PC-9 (cell line): ENCODE measurements around the gene UVRAG. TPM values are rescaled to one million over a fixed set of nuclear protein-coding genes. Genes with fewer than 3 reads are reported as not detected.

ENCODE experiments used
- BruUV-seq: library from RNA; stranded (reverse); fragments of 400-500 nt; replicated peaks from 2 replicates; lab custom pipeline; 2021; lab: Mats Ljungman, UMichigan
- CTCF ChIA-PET: fragments of 300-600 bp; sonication (Branson Sonifier 250); formaldehyde crosslinking; loops from one replicate; lab custom pipeline; 2022; ENCODE audit warnings: antibody characterized with exemption; lab: Charles Lee
- POLR2A ChIA-PET: fragments of 300-600 bp; sonication (Branson Sonifier 250); formaldehyde crosslinking; loops from one replicate; lab custom pipeline; 2022; ENCODE audit warnings: antibody characterized with exemption; ENCODE audit not compliant: unreplicated experiment; lab: Charles Lee
- DNase-seq, 2 experiments: peaks; one replicate each; pipeline versions ENCODE4 v3.0.0 to v3.0.0-alpha.2; 2015 to 2022; ENCODE audit warnings: mixed read lengths in 1 of 2
- H2AFZ ChIP-seq: fragments of 200-600 bp; sonication (generic); 2 replicates; pipeline ENCODE4 v1.8.1; 2017; ENCODE audit warnings: antibody characterized with exemption
- H3F3A ChIP-seq: fragments of 200-600 bp; sonication (generic); 2 replicates; pipeline ENCODE4 v1.8.1; 2017; ENCODE audit warnings: antibody characterized with exemption, mild to moderate bottlenecking, low read depth; ENCODE audit not compliant: insufficient read depth
- H3K27ac ChIP-seq: fragments of 200-600 bp; sonication (generic); 2 replicates; pipeline ENCODE4 v1.6.1; 2016; ENCODE audit warnings: mixed run types
- H3K27me3 ChIP-seq: fragments of 200-600 bp; sonication (generic); 2 replicates; pipeline ENCODE4 v1.6.1; 2016; ENCODE audit warnings: low read depth, mixed run types; ENCODE audit not compliant: insufficient read depth
- H3K36me3 ChIP-seq: fragments of 200-600 bp; sonication (generic); 2 replicates; pipeline ENCODE4 v1.6.1; 2016; ENCODE audit warnings: low read depth, mixed run types
- H3K4me1 ChIP-seq: fragments of 200-600 bp; sonication (generic); replicated peaks from 2 replicates; pipeline ENCODE4 v1.6.1; 2016; ENCODE audit warnings: mixed run types; ENCODE audit not compliant: insufficient read depth
- H3K4me2 ChIP-seq: fragments of 200-600 bp; sonication (generic); 2 replicates; pipeline ENCODE4 v1.6.1; 2017; ENCODE audit warnings: mixed run types
- H3K4me3 ChIP-seq: fragments of 200-600 bp; sonication (generic); 2 replicates; pipeline ENCODE4 v1.6.1; 2016; ENCODE audit warnings: mixed run types
- H3K79me2 ChIP-seq: fragments of 200-600 bp; sonication (generic); 2 replicates; pipeline ENCODE4 v1.6.1; 2017; ENCODE audit warnings: low read depth, mixed run types
- H3K9me2 ChIP-seq: fragments of 200-600 bp; sonication (generic); 2 replicates; pipeline ENCODE4 v1.8.1; 2017; ENCODE audit warnings: mild to moderate bottlenecking; ENCODE audit not compliant: insufficient read depth
- H3K9me3 ChIP-seq: fragments of 200-600 bp; sonication (generic); 2 replicates; pipeline ENCODE4 v1.8.1; 2016; ENCODE audit warnings: low read depth; ENCODE audit not compliant: insufficient read depth
- H4K20me1 ChIP-seq: fragments of 200-600 bp; sonication (generic); 2 replicates; pipeline ENCODE4 v1.8.1; 2017; ENCODE audit not compliant: insufficient read depth
- EZH2 ChIP-seq: fragments of 200-600 bp; sonication (generic); IDR thresholded peaks from 2 replicates; pipeline ENCODE4 v1.8.0; 2017; ENCODE audit warnings: antibody characterized with exemption, low read depth
- intact Hi-C: fragments of 100-400 bp; cut with micrococcal nuclease; formaldehyde crosslinking; loops from one replicate; pipeline ENCODE4 v1.10.0; 2022; ENCODE audit not compliant: unreplicated experiment
- total RNA-seq: library from RNA; stranded (reverse); gene quantifications from 2 replicates; pipeline ENCODE4 v1.2.3, GENCODE V29; 2021
- TF ChIP-seq, protein P1 (sequence below): fragments of 200-600 bp; sonication (generic); conservative IDR thresholded peaks from 2 replicates; pipeline ENCODE4 v1.6.1; 2017; ENCODE audit warnings: mixed run types, antibody characterized with exemption, mild to moderate bottlenecking, moderate library complexity

Gene UVRAG
- total RNA-seq, 1 experiment from 2014 or later, result 20.4 TPM

- no peaks in the 10 kb centered on the region for H3K79me2 ChIP-seq
- POLR2A ChIA-PET, result no interaction called here
- no peaks in the 10 kb centered on the region for H3K9me3 ChIP-seq
- H3K4me1 ChIP-seq, result no peaks in the 10 kb centered on the region
- H3K27ac ChIP-seq, result no peak overlapping the region
- H4K20me1 ChIP-seq, result no peaks in the 10 kb centered on the region
- H2AFZ ChIP-seq, result no peak overlapping the region
- no peaks in the 10 kb centered on the region for H3K27me3 ChIP-seq
- H3K9me2 ChIP-seq, result no peaks in the 10 kb centered on the region
- BruUV-seq, result no TSS peak
- H3K4me3 ChIP-seq, result no peak overlapping the region
- no peak for TF ChIP-seq EZH2
- TF ChIP-seq, protein P1, sequence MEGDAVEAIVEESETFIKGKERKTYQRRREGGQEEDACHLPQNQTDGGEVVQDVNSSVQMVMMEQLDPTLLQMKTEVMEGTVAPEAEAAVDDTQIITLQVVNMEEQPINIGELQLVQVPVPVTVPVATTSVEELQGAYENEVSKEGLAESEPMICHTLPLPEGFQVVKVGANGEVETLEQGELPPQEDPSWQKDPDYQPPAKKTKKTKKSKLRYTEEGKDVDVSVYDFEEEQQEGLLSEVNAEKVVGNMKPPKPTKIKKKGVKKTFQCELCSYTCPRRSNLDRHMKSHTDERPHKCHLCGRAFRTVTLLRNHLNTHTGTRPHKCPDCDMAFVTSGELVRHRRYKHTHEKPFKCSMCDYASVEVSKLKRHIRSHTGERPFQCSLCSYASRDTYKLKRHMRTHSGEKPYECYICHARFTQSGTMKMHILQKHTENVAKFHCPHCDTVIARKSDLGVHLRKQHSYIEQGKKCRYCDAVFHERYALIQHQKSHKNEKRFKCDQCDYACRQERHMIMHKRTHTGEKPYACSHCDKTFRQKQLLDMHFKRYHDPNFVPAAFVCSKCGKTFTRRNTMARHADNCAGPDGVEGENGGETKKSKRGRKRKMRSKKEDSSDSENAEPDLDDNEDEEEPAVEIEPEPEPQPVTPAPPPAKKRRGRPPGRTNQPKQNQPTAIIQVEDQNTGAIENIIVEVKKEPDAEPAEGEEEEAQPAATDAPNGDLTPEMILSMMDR, result no peak
- DNase-seq, result no peak
- H3F3A ChIP-seq, result no peaks in the 10 kb centered on the region
- intact Hi-C loops, result no loop called here
- CTCF ChIA-PET, result no interaction called here
- no peaks in the 10 kb centered on the region for H3K36me3 ChIP-seq
- H3K4me2 ChIP-seq, result no peak overlapping the region
Measured at GRCh38 chr11:76124905-76125770, 310.1 kb downstream of the UVRAG start.

DNA sequence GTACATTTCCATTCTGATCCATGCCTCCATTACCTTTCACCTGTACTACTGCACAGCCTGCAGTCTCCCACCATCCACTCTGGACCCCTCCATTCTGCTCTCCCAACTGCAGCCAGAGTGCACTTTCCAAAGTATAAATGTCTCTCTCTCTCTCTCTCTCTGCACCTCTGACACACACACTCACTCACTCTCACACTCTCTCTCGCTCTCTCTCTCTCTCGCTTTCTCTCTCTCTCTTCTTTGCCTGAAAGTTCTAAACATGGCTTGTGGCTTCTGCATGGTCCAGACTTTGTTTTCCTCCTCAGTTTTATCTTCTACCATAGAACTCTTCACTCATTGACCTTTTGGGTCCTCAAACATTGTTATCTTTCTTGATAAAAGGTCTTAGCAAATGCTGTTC, 314.7 kb downstream of the UVRAG start:
- H4K20me1 ChIP-seq, result no peaks in the 10 kb centered on the region
- ChIA-PET CTCF (no interaction called here), POLR2A (no interaction called here)
- H3K36me3 ChIP-seq, result no peaks in the 10 kb centered on the region
- BruUV-seq, result no TSS peak
- no peaks in the 10 kb centered on the region for H3K27me3 ChIP-seq
- no peaks in the 10 kb centered on the region for H3K79me2 ChIP-seq
- H3K4me1 ChIP-seq, result peaks cover 8% of the 10 kb centered on the region; the same call in 1 of the 2 replicates
- no peak overlapping the region for H3K4me3 ChIP-seq
- no peak overlapping the region for H3K27ac ChIP-seq
- no peak overlapping the region for H3K4me2 ChIP-seq
- H3F3A ChIP-seq, result no peaks in the 10 kb centered on the region
- no peak overlapping the region for H2AFZ ChIP-seq
- H3K9me3 ChIP-seq, result no peaks in the 10 kb centered on the region
- DNase-seq, result no peak
- intact Hi-C loops, result no loop called here
- no peaks in the 10 kb centered on the region for H3K9me2 ChIP-seq
- no peak for TF ChIP-seq EZH2
- TF ChIP-seq, protein P1, result no peak

DNA sequence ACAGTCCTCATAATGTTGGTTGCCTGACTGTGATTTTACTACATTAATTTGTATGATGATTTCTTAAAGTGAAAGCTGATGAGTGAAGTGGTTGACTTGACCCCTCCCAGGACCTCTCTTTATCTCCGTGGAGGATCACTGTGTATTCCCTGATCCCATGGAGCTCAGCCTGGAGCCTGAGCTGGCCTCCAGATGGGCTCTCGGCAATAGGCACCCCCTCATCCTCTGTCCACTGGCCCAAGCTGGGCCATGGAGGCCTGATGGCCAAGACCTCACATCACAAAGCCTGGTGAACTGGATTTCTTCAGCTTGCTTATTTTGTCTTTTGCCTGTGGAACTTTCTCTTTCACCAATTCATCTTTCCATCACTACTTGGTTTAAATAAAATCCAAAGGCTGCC, 316.1 kb downstream of the UVRAG start:
- Histone ChIP-seq H3K9me3 (no peaks in the 10 kb centered on the region), H3K27me3 (no peaks in the 10 kb centered on the region), H3K27ac (no peak overlapping the region), H3K4me1 (peaks cover 8% of the 10 kb centered on the region; the same call in 1 of the 2 replicates), H3F3A (no peaks in the 10 kb centered on the region), H3K4me3 (no peak overlapping the region), H3K79me2 (no peaks in the 10 kb centered on the region), H2AFZ (no peak overlapping the region), H4K20me1 (no peaks in the 10 kb centered on the region), H3K4me2 (no peak overlapping the region), H3K36me3 (no peaks in the 10 kb centered on the region), H3K9me2 (no peaks in the 10 kb centered on the region)
- intact Hi-C loops, result no loop called here
- TF ChIP-seq, protein P1, result no peak
- no peak for TF ChIP-seq EZH2
- DNase-seq, result no peak
- BruUV-seq, result no TSS peak
- ChIA-PET POLR2A (no interaction called here), CTCF (no interaction called here)
